ENCODE results near the gene MRPL36.
"Not testable (repeated sequence)": the region's sequence is repeated elsewhere in the genome, so short reads cannot be mapped to it uniquely, and the experiment has no call there.

MRPL36 gene

GRCh38 chr5:1824109-1824821, 24.6 kb upstream of the MRPL36 start:
- Mint-ChIP-seq H3K4me3 (no peak overlapping the region), H3K4me1 (no peaks in the 10 kb centered on the region), H3K9me3 (no peaks in the 10 kb centered on the region), H3K36me3 (peaks cover 24% of the 10 kb centered on the region), H3K27ac (no peak overlapping the region)
- DNase-seq (ENCODE audit: low spot score in 2 of 2) (no peak), ATAC-seq (no peak)

- H3K9me3 Mint-ChIP-seq: no peaks in the 10 kb centered on the region
- H3K27ac Mint-ChIP-seq: no peak overlapping the region
- DNase-seq (ENCODE audit: low spot score in 2 of 2) (no peak), ATAC-seq (no peak)
- H3K4me1 Mint-ChIP-seq: peaks cover 7% of the 10 kb centered on the region
- peaks cover 31% of the 10 kb centered on the region for H3K36me3 Mint-ChIP-seq
- no peak overlapping the region for H3K4me3 Mint-ChIP-seq
These were observed 23.9 kb upstream of the MRPL36 start for GRCh38 chr5:1823381-1824034.

GRCh38 chr5:1821862-1822261, 22.2 kb upstream of the MRPL36 start:
- no peak overlapping the region for H3K27ac Mint-ChIP-seq
- H3K9me3 Mint-ChIP-seq: no peaks in the 10 kb centered on the region
- ATAC-seq: no peak
- DNase-seq (ENCODE audit: low spot score in 2 of 2): no peak
- H3K4me3 Mint-ChIP-seq: no peak overlapping the region
- peaks cover 9% of the 10 kb centered on the region for H3K4me1 Mint-ChIP-seq
- peaks cover 48% of the 10 kb centered on the region for H3K36me3 Mint-ChIP-seq

- H3K4me1 Mint-ChIP-seq: peaks cover 9% of the 10 kb centered on the region
- ATAC-seq: no peak
- no peak overlapping the region for H3K4me3 Mint-ChIP-seq
- H3K27ac Mint-ChIP-seq: no peak overlapping the region
- peaks cover 57% of the 10 kb centered on the region for H3K36me3 Mint-ChIP-seq
- no peaks in the 10 kb centered on the region for H3K9me3 Mint-ChIP-seq
- no peak for DNase-seq (ENCODE audit: low spot score in 2 of 2)
These were observed 21.3 kb upstream of the MRPL36 start for GRCh38 chr5:1820926-1821325.

GRCh38 chr5:1820381-1820780, 20.7 kb upstream of the MRPL36 start:
- H3K36me3 Mint-ChIP-seq: peaks cover 63% of the 10 kb centered on the region
- no peak overlapping the region for H3K4me3 Mint-ChIP-seq
- DNase-seq (ENCODE audit: low spot score in 2 of 2): no peak
- H3K27ac Mint-ChIP-seq: no peak overlapping the region
- H3K9me3 Mint-ChIP-seq: no peaks in the 10 kb centered on the region
- peaks cover 9% of the 10 kb centered on the region for H3K4me1 Mint-ChIP-seq
- no peak for ATAC-seq

- no peak for ATAC-seq
- H3K36me3 Mint-ChIP-seq: peaks cover 72% of the 10 kb centered on the region
- H3K27ac Mint-ChIP-seq: peak overlapping the region; percentile 58
- no peak overlapping the region for H3K4me3 Mint-ChIP-seq
- no peaks in the 10 kb centered on the region for H3K9me3 Mint-ChIP-seq
- peaks cover 9% of the 10 kb centered on the region for H3K4me1 Mint-ChIP-seq
- DNase-seq (ENCODE audit: low spot score in 2 of 2): no peak
These were observed 19.8 kb upstream of the MRPL36 start for GRCh38 chr5:1819458-1819857.

GRCh38 chr5:1818784-1819183, 19.1 kb upstream of the MRPL36 start:
- no peaks in the 10 kb centered on the region for H3K9me3 Mint-ChIP-seq
- H3K4me3 Mint-ChIP-seq: no peak overlapping the region
- DNase-seq (ENCODE audit: low spot score in 2 of 2) (no peak), ATAC-seq (no peak)
- peak overlapping the region; percentile 58 for H3K27ac Mint-ChIP-seq
- H3K4me1 Mint-ChIP-seq: peaks cover 9% of the 10 kb centered on the region
- peaks cover 73% of the 10 kb centered on the region for H3K36me3 Mint-ChIP-seq

GRCh38 chr5:1817261-1818043, 17.8 kb upstream of the MRPL36 start:
- peak overlapping the region; percentile 10 for H3K27ac Mint-ChIP-seq
- DNase-seq (ENCODE audit: low spot score in 2 of 2) (no peak), ATAC-seq (no peak)
- H3K36me3 Mint-ChIP-seq: peaks cover 86% of the 10 kb centered on the region
- peaks cover 9% of the 10 kb centered on the region for H3K4me1 Mint-ChIP-seq
- no peaks in the 10 kb centered on the region for H3K9me3 Mint-ChIP-seq
- H3K4me3 Mint-ChIP-seq: no peak overlapping the region

- Mint-ChIP-seq H3K36me3 (peaks cover 94% of the 10 kb centered on the region), H3K27ac (peak overlapping the region; percentile 29)
- H3K9me3 Mint-ChIP-seq; H3K4me3 Mint-ChIP-seq; H3K4me1 Mint-ChIP-seq; DNase-seq (ENCODE audit: low spot score in 2 of 2); ATAC-seq: not testable (repeated sequence)
These were observed 17.0 kb upstream of the MRPL36 start for GRCh38 chr5:1816495-1817089.

- DNase-seq (ENCODE audit: low spot score in 2 of 2) (no peak), ATAC-seq (no peak)
- H3K27ac Mint-ChIP-seq: peak overlapping the region; percentile 29
- H3K9me3 Mint-ChIP-seq: no peaks in the 10 kb centered on the region
- H3K4me3 Mint-ChIP-seq: no peak overlapping the region
- H3K36me3 Mint-ChIP-seq: peaks cover 98% of the 10 kb centered on the region
- H3K4me1 Mint-ChIP-seq: peaks cover 9% of the 10 kb centered on the region
These were observed 16.2 kb upstream of the MRPL36 start for GRCh38 chr5:1815881-1816292.

- DNase-seq (ENCODE audit: low spot score in 2 of 2) (no peak), ATAC-seq (no peak)
- H3K27ac Mint-ChIP-seq: peak overlapping the region; percentile 75
- peaks cover 100% of the 10 kb centered on the region for H3K36me3 Mint-ChIP-seq
- H3K4me1 Mint-ChIP-seq: peaks cover 9% of the 10 kb centered on the region
- H3K4me3 Mint-ChIP-seq: no peak overlapping the region
- H3K9me3 Mint-ChIP-seq: no peaks in the 10 kb centered on the region
These were observed 15.6 kb upstream of the MRPL36 start for GRCh38 chr5:1815071-1815786.

- H3K9me3 Mint-ChIP-seq: no peaks in the 10 kb centered on the region
- H3K36me3 Mint-ChIP-seq: peaks cover 100% of the 10 kb centered on the region
- H3K4me1 Mint-ChIP-seq: peaks cover 9% of the 10 kb centered on the region
- H3K4me3 Mint-ChIP-seq: no peak overlapping the region
- ATAC-seq (no peak), DNase-seq (ENCODE audit: low spot score in 2 of 2) (no peak)
- H3K27ac Mint-ChIP-seq: peak overlapping the region; percentile 75
These were observed 14.8 kb upstream of the MRPL36 start for GRCh38 chr5:1814183-1815020.

- Mint-ChIP-seq H3K4me1 (peaks cover 22% of the 10 kb centered on the region), H3K4me3 (no peak overlapping the region), H3K27ac (peak overlapping the region; percentile 17), H3K9me3 (no peaks in the 10 kb centered on the region), H3K36me3 (peaks cover 99% of the 10 kb centered on the region)
- ATAC-seq (no peak), DNase-seq (ENCODE audit: low spot score in 2 of 2) (no peak)
These were observed 11.0 kb upstream of the MRPL36 start for GRCh38 chr5:1810581-1811101.

GRCh38 chr5:1809416-1810035, 9.9 kb upstream of the MRPL36 start:
- Mint-ChIP-seq H3K4me1 (peaks cover 24% of the 10 kb centered on the region), H3K27ac (peak overlapping the region; percentile 34), H3K9me3 (no peaks in the 10 kb centered on the region), H3K36me3 (peaks cover 99% of the 10 kb centered on the region), H3K4me3 (no peak overlapping the region)
- ATAC-seq (no peak), DNase-seq (ENCODE audit: low spot score in 2 of 2) (no peak)
